ENCODE measurements around the gene YOD1.

YOD1 gene

DNA sequence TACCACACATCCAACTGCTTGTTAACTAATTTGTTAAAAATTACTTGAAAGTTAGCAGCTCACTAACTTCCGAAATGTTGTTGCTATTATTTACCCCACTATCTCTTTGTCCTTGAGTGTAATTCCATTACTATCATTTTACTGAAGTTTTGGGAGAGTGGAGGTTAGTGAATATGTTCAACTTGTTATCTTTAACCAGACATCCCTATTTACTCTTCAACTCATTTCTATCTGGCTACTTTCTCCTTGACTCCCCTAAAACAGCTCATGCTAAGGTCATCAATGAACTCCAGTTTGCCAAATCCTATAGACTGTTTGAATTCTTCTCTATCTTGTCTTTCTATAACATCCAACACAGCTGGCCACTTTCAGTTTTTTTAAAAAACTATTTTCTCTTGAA is 14.1 kb downstream of the YOD1 start:
- Histone ChIP-seq H4K20me1 (ENCODE audit: insufficient read depth, low read length) (no peaks in the 10 kb centered on the region), H3K9ac (ENCODE audit: low read length) (no peak overlapping the region), H3K4me2 (ENCODE audit: low read length) (no peak overlapping the region), H3K9me3 (ENCODE audit: low read length) (no peaks in the 10 kb centered on the region), H3K4me1 (ENCODE audit: insufficient read depth, low read length, severe bottlenecking) (no peaks in the 10 kb centered on the region), H3K36me3 (ENCODE audit: insufficient read depth, low read length) (no peaks in the 10 kb centered on the region), H2AFZ (ENCODE audit: low read length) (no peak overlapping the region), H3K79me2 (ENCODE audit: insufficient read depth, low read length) (no peaks in the 10 kb centered on the region), H3F3A (ENCODE audit: insufficient read depth, low read length) (no peaks in the 10 kb centered on the region), H3K4me3 (ENCODE audit: low read depth, low read length, poor library complexity, severe bottlenecking) (no peak overlapping the region), H3K9me2 (ENCODE audit: low read depth, low read length) (no peaks in the 10 kb centered on the region), H3K27me3 (ENCODE audit: insufficient read depth, low read length) (no peaks in the 10 kb centered on the region), H3K27ac (ENCODE audit: low read depth, low read length, poor library complexity, severe bottlenecking) (no peak overlapping the region)
- TF ChIP-seq CTCF (IDR thresholded peaks at IDR 0.05; ENCODE audit: low read length) (no peak), EZH2 (IDR thresholded peaks at IDR 0.05; ENCODE audit: borderline replicate concordance, low read length) (no peak)

- no peak overlapping the region for H3K4me2 ChIP-seq (ENCODE audit: low read length)
- H3K9me2 ChIP-seq (ENCODE audit: low read depth, low read length): no peaks in the 10 kb centered on the region
- H3K79me2 ChIP-seq (ENCODE audit: insufficient read depth, low read length): no peaks in the 10 kb centered on the region
- no peak overlapping the region for H3K4me3 ChIP-seq (ENCODE audit: low read depth, low read length, poor library complexity, severe bottlenecking)
- TF ChIP-seq CTCF (IDR thresholded peaks at IDR 0.05; ENCODE audit: low read length) (no peak), EZH2 (IDR thresholded peaks at IDR 0.05; ENCODE audit: borderline replicate concordance, low read length) (no peak)
- H3K9ac ChIP-seq (ENCODE audit: low read length): no peak overlapping the region
- H3K9me3 ChIP-seq (ENCODE audit: low read length): no peaks in the 10 kb centered on the region
- H2AFZ ChIP-seq (ENCODE audit: low read length): no peak overlapping the region
- H4K20me1 ChIP-seq (ENCODE audit: insufficient read depth, low read length): no peaks in the 10 kb centered on the region
- H3K4me1 ChIP-seq (ENCODE audit: insufficient read depth, low read length, severe bottlenecking): no peaks in the 10 kb centered on the region
- no peaks in the 10 kb centered on the region for H3K36me3 ChIP-seq (ENCODE audit: insufficient read depth, low read length)
- no peaks in the 10 kb centered on the region for H3F3A ChIP-seq (ENCODE audit: insufficient read depth, low read length)
- H3K27ac ChIP-seq (ENCODE audit: low read depth, low read length, poor library complexity, severe bottlenecking): no peak overlapping the region
- no peaks in the 10 kb centered on the region for H3K27me3 ChIP-seq (ENCODE audit: insufficient read depth, low read length)
These were observed 15.0 kb downstream of the YOD1 start for GRCh38 chr1:207035877-207036551.

GRCh38 chr1:207034998-207035397 is 16.0 kb downstream of the YOD1 start:
- Histone ChIP-seq H3K4me3 (ENCODE audit: low read depth, low read length, poor library complexity, severe bottlenecking) (no peak overlapping the region), H3K9me2 (ENCODE audit: low read depth, low read length) (no peaks in the 10 kb centered on the region), H3K9ac (ENCODE audit: low read length) (no peak overlapping the region), H4K20me1 (ENCODE audit: insufficient read depth, low read length) (no peaks in the 10 kb centered on the region), H2AFZ (ENCODE audit: low read length) (no peak overlapping the region), H3K36me3 (ENCODE audit: insufficient read depth, low read length) (no peaks in the 10 kb centered on the region), H3K4me2 (ENCODE audit: low read length) (no peak overlapping the region), H3K79me2 (ENCODE audit: insufficient read depth, low read length) (no peaks in the 10 kb centered on the region), H3F3A (ENCODE audit: insufficient read depth, low read length) (no peaks in the 10 kb centered on the region), H3K27ac (ENCODE audit: low read depth, low read length, poor library complexity, severe bottlenecking) (no peak overlapping the region), H3K4me1 (ENCODE audit: insufficient read depth, low read length, severe bottlenecking) (no peaks in the 10 kb centered on the region), H3K27me3 (ENCODE audit: insufficient read depth, low read length) (no peaks in the 10 kb centered on the region), H3K9me3 (ENCODE audit: low read length) (no peaks in the 10 kb centered on the region)
- no peak for TF ChIP-seq EZH2 (IDR thresholded peaks at IDR 0.05; ENCODE audit: borderline replicate concordance, low read length)
- no peak for TF ChIP-seq CTCF (IDR thresholded peaks at IDR 0.05; ENCODE audit: low read length)
